H7 (cell line): Measurements from ENCODE around the gene GAS7. TPM values are rescaled to one million over a fixed set of nuclear protein-coding genes. Genes with fewer than 3 reads are reported as not detected.

Experiments used
- DNase-seq: peaks from one replicate; pipeline ENCODE4 v3.0.0; 2012
- H3K27me3 ChIP-seq: 2 replicates; pipeline ENCODE4 v1.6.0; 2011; ENCODE audit warnings: mild to moderate bottlenecking, low read length; ENCODE audit not compliant: control insufficient read depth, insufficient read depth
- H3K36me3 ChIP-seq: replicated peaks from 2 replicates; pipeline ENCODE4 v1.5.1; 2011; ENCODE audit warnings: low read length; ENCODE audit not compliant: control insufficient read depth, insufficient read depth
- H3K4me3 ChIP-seq: 2 replicates; pipeline ENCODE4 v1.5.1; 2011; ENCODE audit warnings: low read depth, mild to moderate bottlenecking, control low read depth, low read length, moderate library complexity; ENCODE audit not compliant: insufficient read depth
- total RNA-seq: library from RNA; depleted of rRNA; stranded (reverse); fragments of >200 nt; shearing (Covaris generic); gene quantifications from 2 replicates; pipeline ENCODE4 v1.2.3, GENCODE V29; 2014

Gene GAS7
- total RNA-seq, 1 experiment from 2014 or later: 4.2 TPM

- DNase-seq: no peak
- Histone ChIP-seq H3K36me3 (no peaks in the 10 kb centered on the region), H3K4me3 (no peak overlapping the region), H3K27me3 (no peaks in the 10 kb centered on the region)
Measured at GRCh38 chr17:10170233-10170632, 28.2 kb downstream of the GAS7 start.

DNA sequence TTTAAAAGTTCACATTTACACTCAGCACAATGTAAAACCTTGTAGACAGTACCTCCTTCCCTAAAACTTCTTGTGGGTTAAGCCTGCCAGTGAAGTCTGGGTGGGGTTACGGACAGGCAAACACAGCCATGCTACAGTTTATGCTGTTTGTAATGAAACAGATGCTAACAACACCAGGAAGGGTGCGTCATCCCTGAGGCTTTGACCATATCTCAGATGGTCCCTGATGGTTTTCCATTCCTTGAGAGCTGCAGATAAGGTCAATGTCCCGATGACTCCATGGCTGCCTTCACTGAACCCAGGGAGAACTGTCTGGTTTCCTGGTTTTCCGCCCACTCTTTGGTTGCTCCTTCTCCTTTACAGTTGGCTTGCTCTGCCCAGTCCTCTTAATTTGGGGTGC, 29.1 kb downstream of the GAS7 start:
- no peaks in the 10 kb centered on the region for H3K36me3 ChIP-seq
- H3K27me3 ChIP-seq: no peaks in the 10 kb centered on the region
- no peak for DNase-seq
- H3K4me3 ChIP-seq: no peak overlapping the region

- Histone ChIP-seq H3K4me3 (no peak overlapping the region), H3K27me3 (no peaks in the 10 kb centered on the region), H3K36me3 (no peaks in the 10 kb centered on the region)
- DNase-seq: no peak
Measured at GRCh38 chr17:10166176-10166935, 32.0 kb downstream of the GAS7 start.

DNA sequence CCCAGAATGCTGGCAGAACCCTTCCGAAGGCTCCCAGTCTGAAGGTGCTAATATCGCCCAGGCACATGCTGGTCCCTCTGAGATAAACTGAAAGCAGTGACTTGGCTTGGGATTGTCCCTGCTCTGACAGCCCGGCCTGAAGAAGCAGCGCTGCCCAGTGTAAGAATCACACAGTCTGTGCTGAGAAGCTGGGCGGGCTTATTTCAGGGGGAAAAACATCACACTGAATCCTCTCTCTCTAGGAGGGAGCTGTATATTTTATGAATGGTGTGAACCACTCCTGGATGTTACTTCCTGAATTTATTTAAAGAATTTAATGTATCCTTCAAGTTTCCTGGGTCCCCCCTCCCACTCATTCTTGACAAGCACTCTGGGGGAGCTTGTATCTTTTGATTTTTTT, 36.3 kb downstream of the GAS7 start:
- no peaks in the 10 kb centered on the region for H3K36me3 ChIP-seq
- DNase-seq: no peak
- H3K27me3 ChIP-seq: no peaks in the 10 kb centered on the region
- no peak overlapping the region for H3K4me3 ChIP-seq

- H3K4me3 ChIP-seq: no peak overlapping the region
- no peaks in the 10 kb centered on the region for H3K36me3 ChIP-seq
- H3K27me3 ChIP-seq: no peaks in the 10 kb centered on the region
- no peak for DNase-seq
Measured at GRCh38 chr17:10161386-10161785, 37.0 kb downstream of the GAS7 start.

- DNase-seq: no peak
- Histone ChIP-seq H3K27me3 (no peaks in the 10 kb centered on the region), H3K36me3 (no peaks in the 10 kb centered on the region)
Measured at GRCh38 chr17:10156948-10157607, 41.3 kb downstream of the GAS7 start.

GRCh38 chr17:10156599-10156947, 41.8 kb downstream of the GAS7 start:
- no peak for DNase-seq
- H3K27me3 ChIP-seq: no peaks in the 10 kb centered on the region

More at GRCh38 chr17:10156948-10157607, 41.3 kb downstream of the GAS7 start:
- no peak overlapping the region for H3K4me3 ChIP-seq

DNA sequence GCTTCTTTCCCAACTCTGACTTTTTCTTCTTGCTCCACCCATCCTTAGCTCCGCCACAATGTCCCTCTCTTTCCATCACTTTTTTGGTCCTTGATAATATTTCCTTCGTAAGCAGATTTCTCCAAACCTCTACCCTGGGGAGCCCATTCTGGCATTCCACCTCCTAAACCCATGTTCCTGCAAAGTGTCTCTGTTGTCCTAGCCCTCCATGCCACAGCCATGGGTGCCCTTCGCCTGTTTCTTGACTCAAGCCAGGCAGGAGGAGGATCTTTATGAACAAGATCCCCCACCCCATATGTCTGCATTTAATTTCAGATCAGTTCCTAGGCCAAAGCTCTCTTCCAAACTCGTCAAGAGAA, 42.4 kb downstream of the GAS7 start:
- H3K4me3 ChIP-seq: no peak overlapping the region
- no peaks in the 10 kb centered on the region for H3K36me3 ChIP-seq
- H3K27me3 ChIP-seq: no peaks in the 10 kb centered on the region
- DNase-seq: no peak

More at GRCh38 chr17:10156599-10156947, 41.8 kb downstream of the GAS7 start:
- H3K4me3 ChIP-seq: no peak overlapping the region
- no peaks in the 10 kb centered on the region for H3K36me3 ChIP-seq

DNA sequence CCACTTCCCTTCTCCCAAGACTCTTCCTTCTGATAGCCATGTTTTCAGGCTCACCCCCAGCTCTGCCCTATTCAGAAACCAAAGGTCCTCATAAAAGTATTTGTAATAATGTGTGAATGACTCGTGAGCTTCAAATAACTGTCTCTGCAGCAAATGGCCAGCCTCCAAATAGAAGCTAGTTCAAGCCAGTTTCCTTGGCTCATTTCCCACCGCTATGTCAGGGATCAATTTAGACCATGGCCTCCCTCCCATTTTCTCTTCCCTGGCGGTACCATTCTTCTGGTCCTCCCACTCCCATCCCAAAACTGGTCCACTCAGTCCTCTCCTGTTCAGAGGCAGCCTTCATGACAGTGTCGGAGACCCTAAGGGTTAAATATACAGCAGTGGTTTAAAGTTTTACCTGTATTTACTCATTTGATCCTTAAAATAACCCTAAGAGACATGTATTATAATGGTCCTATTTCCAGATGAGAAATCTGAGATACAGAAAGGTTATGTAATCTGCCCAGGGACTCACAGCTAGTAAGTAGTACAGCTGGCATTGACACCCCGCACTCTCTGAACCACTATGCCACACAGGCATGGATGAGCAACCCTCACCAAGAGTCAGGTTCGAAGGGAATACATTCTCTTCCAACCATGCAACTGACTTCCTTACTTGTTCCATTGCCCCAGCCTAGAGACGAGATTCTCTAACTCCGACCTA, 42.9 kb downstream of the GAS7 start:
- no peaks in the 10 kb centered on the region for H3K27me3 ChIP-seq
- no peaks in the 10 kb centered on the region for H3K36me3 ChIP-seq
- H3K4me3 ChIP-seq: no peak overlapping the region
- DNase-seq: no peak

GRCh38 chr17:10151667-10152496, 46.5 kb downstream of the GAS7 start:
- no peak for DNase-seq
- Histone ChIP-seq H3K27me3 (no peaks in the 10 kb centered on the region), H3K4me3 (no peak overlapping the region), H3K36me3 (no peaks in the 10 kb centered on the region)

DNA sequence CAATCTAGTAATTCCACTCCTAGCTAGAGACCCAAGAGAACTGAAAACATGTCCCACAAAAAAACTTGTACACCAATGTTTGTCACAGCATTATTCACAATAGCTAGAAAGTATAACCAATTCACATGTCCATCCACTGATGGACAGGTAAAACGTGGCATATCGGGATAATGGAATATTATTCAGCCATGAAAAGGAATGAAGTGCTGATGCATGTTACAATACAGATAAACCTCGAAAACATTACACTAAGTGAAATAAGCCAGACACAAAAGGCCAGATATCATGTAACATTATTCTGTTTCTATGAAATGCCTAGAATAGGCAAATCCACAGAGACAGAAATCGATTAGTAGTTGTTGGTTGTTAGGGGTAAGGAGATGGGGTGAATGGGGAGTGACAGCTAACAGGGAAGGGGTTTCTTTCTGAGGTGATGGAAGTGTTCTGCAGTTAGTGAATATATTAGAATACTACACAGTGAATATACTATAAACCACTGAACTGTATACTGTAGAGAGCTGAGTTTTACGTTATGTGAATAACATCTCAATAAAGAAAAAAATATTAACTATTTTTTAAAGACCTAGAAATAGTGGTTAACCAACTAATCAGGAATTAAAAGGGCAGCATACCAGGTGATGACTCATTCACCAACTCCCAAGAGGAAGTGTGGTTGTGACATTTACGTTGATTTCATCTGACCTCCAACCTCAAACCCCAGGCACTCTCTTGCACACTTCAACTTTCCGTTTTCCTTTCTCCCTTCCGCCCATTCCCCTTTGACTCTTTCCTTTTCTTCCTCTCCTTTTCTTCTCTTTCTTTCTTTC, 48.6 kb downstream of the GAS7 start:
- no peaks in the 10 kb centered on the region for H3K27me3 ChIP-seq
- no peaks in the 10 kb centered on the region for H3K36me3 ChIP-seq
- no peak for DNase-seq
- H3K4me3 ChIP-seq: no peak overlapping the region

DNA sequence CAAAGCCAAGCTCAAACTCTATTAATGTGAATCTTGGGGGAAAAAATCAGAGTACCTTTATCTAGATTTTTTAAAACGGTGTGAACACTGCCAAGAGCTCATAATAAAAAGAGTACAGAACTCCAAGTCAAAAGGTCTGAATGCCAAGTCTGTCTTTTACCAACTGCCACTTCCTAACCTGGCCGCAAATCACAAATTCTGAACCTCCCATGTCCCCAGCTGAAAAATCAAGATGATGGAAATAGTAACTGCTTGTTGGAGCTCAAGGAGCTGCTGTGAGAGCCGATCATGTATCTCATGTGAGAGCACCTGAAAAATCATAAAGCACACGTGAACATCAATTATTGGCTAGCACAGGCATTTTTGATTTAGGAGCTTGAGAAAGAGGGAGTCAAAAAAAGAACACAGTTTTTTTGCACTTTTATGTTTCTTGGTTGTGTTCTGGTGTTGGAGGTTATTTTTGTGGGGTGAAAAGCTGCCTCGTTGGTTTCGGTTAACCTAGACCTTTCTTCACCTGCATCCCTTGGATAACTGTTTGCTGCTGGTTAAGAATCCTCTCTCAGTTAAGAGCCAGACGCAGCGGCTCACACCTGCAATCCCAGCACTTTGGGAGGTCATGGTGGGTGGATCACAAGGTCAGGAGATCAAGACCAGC, 50.5 kb downstream of the GAS7 start:
- Histone ChIP-seq H3K4me3 (no peak overlapping the region), H3K36me3 (no peaks in the 10 kb centered on the region), H3K27me3 (no peaks in the 10 kb centered on the region)
- no peak for DNase-seq

GRCh38 chr17:10147040-10147439, 51.4 kb downstream of the GAS7 start:
- DNase-seq: no peak
- Histone ChIP-seq H3K4me3 (no peak overlapping the region), H3K27me3 (no peaks in the 10 kb centered on the region), H3K36me3 (no peaks in the 10 kb centered on the region)
